22Rv1 (cell line): ENCODE measurements around the gene IER5.

Experiments
- ZFX ChIP-seq: fragments of 450-650 bp; IDR thresholded peaks from 2 replicates; pipeline ENCODE4 v1.6.1; 2017; ENCODE audit warnings: antibody characterized with exemption, borderline replicate concordance
- TF ChIP-seq, protein P1 (sequence below): fragments of 450-650 bp; IDR thresholded peaks from 2 replicates; pipeline ENCODE4 v1.5.1; 2017; ENCODE audit warnings: mild to moderate bottlenecking

DNA sequence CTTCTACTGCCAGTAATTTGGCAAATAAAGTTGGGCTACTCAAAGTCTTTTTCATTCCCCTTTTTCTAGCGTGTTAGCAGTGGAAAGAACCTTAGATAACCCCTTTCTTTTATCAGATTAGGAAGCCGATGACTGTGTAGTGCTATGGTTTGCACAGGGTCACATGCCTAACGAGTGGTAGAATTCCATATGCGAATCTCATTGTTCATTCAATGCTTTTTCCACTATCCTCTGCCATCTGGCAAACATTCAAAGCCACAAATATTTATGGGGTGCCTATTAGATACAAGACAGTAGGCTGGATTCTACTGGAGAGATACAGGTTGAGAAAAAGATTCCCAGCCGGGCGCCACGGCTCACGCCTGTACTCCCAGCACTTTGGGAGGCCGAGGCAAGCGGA is 14.9 kb upstream of the IER5 start:
- TF ChIP-seq, protein P1, sequence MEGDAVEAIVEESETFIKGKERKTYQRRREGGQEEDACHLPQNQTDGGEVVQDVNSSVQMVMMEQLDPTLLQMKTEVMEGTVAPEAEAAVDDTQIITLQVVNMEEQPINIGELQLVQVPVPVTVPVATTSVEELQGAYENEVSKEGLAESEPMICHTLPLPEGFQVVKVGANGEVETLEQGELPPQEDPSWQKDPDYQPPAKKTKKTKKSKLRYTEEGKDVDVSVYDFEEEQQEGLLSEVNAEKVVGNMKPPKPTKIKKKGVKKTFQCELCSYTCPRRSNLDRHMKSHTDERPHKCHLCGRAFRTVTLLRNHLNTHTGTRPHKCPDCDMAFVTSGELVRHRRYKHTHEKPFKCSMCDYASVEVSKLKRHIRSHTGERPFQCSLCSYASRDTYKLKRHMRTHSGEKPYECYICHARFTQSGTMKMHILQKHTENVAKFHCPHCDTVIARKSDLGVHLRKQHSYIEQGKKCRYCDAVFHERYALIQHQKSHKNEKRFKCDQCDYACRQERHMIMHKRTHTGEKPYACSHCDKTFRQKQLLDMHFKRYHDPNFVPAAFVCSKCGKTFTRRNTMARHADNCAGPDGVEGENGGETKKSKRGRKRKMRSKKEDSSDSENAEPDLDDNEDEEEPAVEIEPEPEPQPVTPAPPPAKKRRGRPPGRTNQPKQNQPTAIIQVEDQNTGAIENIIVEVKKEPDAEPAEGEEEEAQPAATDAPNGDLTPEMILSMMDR, result no peak
- no peak for TF ChIP-seq ZFX
